SK-N-SH (cell line): ENCODE measurements around the gene CLIC4. TPM values are rescaled to one million over a fixed set of nuclear protein-coding genes. Genes with fewer than 3 reads are reported as not detected.

Experiments
- CTCF ChIA-PET: fragments of 300-600, 350-600 bp; formaldehyde crosslinking; extraction: SDS; loops from one replicate; lab custom pipeline; 2021; lab: Yijun Ruan, JAX
- POLR2A ChIA-PET: fragments of 350-600 bp; sonication (Branson Sonifier 250); formaldehyde crosslinking; extraction: SDS; loops from one replicate; lab custom pipeline; 2020; ENCODE audit warnings: antibody characterized with exemption, inconsistent platforms; lab: Yijun Ruan, JAX
- DNase-seq: peaks from one replicate; pipeline ENCODE4 v3.0.0; 2012
- H2AFZ ChIP-seq: fragments of 200-600 bp; sonication (generic); 2 replicates; pipeline ENCODE4 v1.8.1; 2016; ENCODE audit warnings: antibody characterized with exemption, mild to moderate bottlenecking, low read depth
- H3F3A ChIP-seq: fragments of 200-600 bp; sonication (generic); replicated peaks from 2 replicates; pipeline ENCODE3; 2016; ENCODE audit warnings: antibody characterized with exemption, mild to moderate bottlenecking; ENCODE audit not compliant: insufficient read depth
- H3K27ac ChIP-seq, 2 experiments: fragments of 200-500 bp in 1 of 2; fragments of 200-600 bp in 1 of 2; sonication (Bioruptor generic) in 1 of 2; sonication (generic), shearing (Covaris generic) in 1 of 2; 2 replicates each; pipeline versions ENCODE4 v1.5.1 to v1.6.1; 2014 to 2016; ENCODE audit warnings: low read depth in 2 of 2, inconsistent platforms in 1 of 2, low read length in 1 of 2, mild to moderate bottlenecking in 1 of 2, mixed read lengths in 1 of 2
- H3K27me3 ChIP-seq: fragments of 200-600 bp; sonication (generic), shearing (Covaris generic); 2 replicates; pipeline ENCODE4 v1.6.1; 2016; ENCODE audit warnings: mixed run types; ENCODE audit not compliant: insufficient read depth
- H3K36me3 ChIP-seq, 2 experiments: fragments of 200-500 bp in 1 of 2; fragments of 200-600 bp in 1 of 2; sonication (Bioruptor generic) in 1 of 2; sonication (generic) in 1 of 2; replicated peaks in 1 of 2; 2 replicates each; pipeline versions ENCODE3 to v1.5.1; 2014 to 2016; ENCODE audit warnings: low read length in 1 of 2, mild to moderate bottlenecking in 1 of 2; ENCODE audit not compliant: insufficient read depth in 2 of 2, control insufficient read depth in 1 of 2
- H3K4me1 ChIP-seq, 2 experiments: fragments of 200-500 bp in 1 of 2; fragments of 200-600 bp in 1 of 2; sonication (Bioruptor generic) in 1 of 2; sonication (generic), shearing (Covaris generic) in 1 of 2; 2 replicates each; pipeline versions ENCODE4 v1.5.1 to v1.6.1; 2014 to 2016; ENCODE audit warnings: low read depth in 1 of 2, low read length in 1 of 2, mixed run types in 1 of 2; ENCODE audit not compliant: insufficient read depth in 2 of 2, control insufficient read depth in 1 of 2
- H3K4me2 ChIP-seq: fragments of 200-600 bp; sonication (generic), shearing (Covaris generic); 2 replicates; pipeline ENCODE4 v1.6.1; 2017; ENCODE audit warnings: mixed run types
- H3K4me3 ChIP-seq, 2 experiments: fragments of 200-500 bp in 1 of 2; fragments of 200-600 bp in 1 of 2; sonication (Bioruptor generic) in 1 of 2; sonication (generic), shearing (Covaris generic) in 1 of 2; 2 replicates each; pipeline versions ENCODE4 v1.5.1 to v1.8.1; 2014 to 2016; ENCODE audit warnings: low read depth in 2 of 2, inconsistent platforms in 1 of 2, low read length in 1 of 2, mild to moderate bottlenecking in 1 of 2, mixed read lengths in 1 of 2, moderate library complexity in 1 of 2
- H3K79me2 ChIP-seq: fragments of 200-600 bp; sonication (generic); 2 replicates; pipeline ENCODE4 v1.8.1; 2017; ENCODE audit warnings: mild to moderate bottlenecking; ENCODE audit not compliant: insufficient read depth
- H3K9ac ChIP-seq: fragments of 200-600 bp; sonication (generic); 2 replicates; pipeline ENCODE4 v1.6.1; 2017; ENCODE audit warnings: mixed run types
- H3K9me2 ChIP-seq: fragments of 200-600 bp; sonication (generic); 2 replicates; pipeline ENCODE4 v1.6.1; 2017; ENCODE audit warnings: mixed run types
- H3K9me3 ChIP-seq: fragments of 200-600 bp; sonication (generic); 2 replicates; pipeline ENCODE4 v1.6.1; 2017; ENCODE audit warnings: mixed run types, mild to moderate bottlenecking, moderate library complexity
- H4K20me1 ChIP-seq: fragments of 200-600 bp; sonication (generic); 2 replicates; pipeline ENCODE4 v1.6.1; 2017; ENCODE audit warnings: mild to moderate bottlenecking, mixed run types; ENCODE audit not compliant: insufficient read depth
- CHD2 ChIP-seq: fragments of 150-350 bp; IDR thresholded peaks from 2 replicates; pipeline ENCODE4 v1.6.1; 2018; ENCODE audit warnings: low read length; ENCODE audit not compliant: partially characterized antibody
- CTCF ChIP-seq: fragments of 200-600 bp; sonication (generic); IDR thresholded peaks from 2 replicates; pipeline ENCODE4 v1.6.1; 2017; ENCODE audit warnings: antibody characterized with exemption, mild to moderate bottlenecking, moderate library complexity
- EP300 ChIP-seq, 2 experiments: IDR thresholded peaks; 2 replicates each; pipeline versions ENCODE4 v1.4.0 to v1.6.1; 2012; ENCODE audit warnings: borderline replicate concordance in 1 of 2, low read depth in 1 of 2, low read length in 1 of 2
- FOSL2 ChIP-seq: IDR thresholded peaks from 2 replicates; pipeline ENCODE4 v1.4.0; 2012; ENCODE audit warnings: low read depth, mild to moderate bottlenecking, moderate library complexity, borderline replicate concordance
- FOXJ3 ChIP-seq: sonication (generic); formaldehyde crosslinking; IDR thresholded peaks from 2 replicates; pipeline ENCODE4 v1.5.1; 2020; ENCODE audit warnings: mild to moderate bottlenecking, missing genetic modification reagents
- FOXM1 ChIP-seq: IDR thresholded peaks from 2 replicates; pipeline ENCODE4 v1.4.0; 2012; ENCODE audit warnings: low read depth, mild to moderate bottlenecking
- GATA2 ChIP-seq: sonication (generic); formaldehyde crosslinking; IDR thresholded peaks from 2 replicates; pipeline ENCODE4 v1.5.0; 2020; ENCODE audit warnings: mild to moderate bottlenecking, missing genetic modification reagents
- JUND ChIP-seq: IDR thresholded peaks from 2 replicates; pipeline ENCODE4 v1.4.0; 2012
- NFIC ChIP-seq: IDR thresholded peaks from 2 replicates; pipeline ENCODE4 v1.4.0; 2012; ENCODE audit warnings: borderline replicate concordance
- POLR2AphosphoS5 ChIP-seq: IDR thresholded peaks from 2 replicates; pipeline ENCODE4 v1.6.1; 2012; ENCODE audit warnings: low read depth, low read length
- RCOR1 ChIP-seq: fragments of 150-350 bp; IDR thresholded peaks from 2 replicates; pipeline ENCODE4 v1.6.1; 2017; ENCODE audit warnings: antibody characterized with exemption, low read length
- RFX5 ChIP-seq: IDR thresholded peaks from 2 replicates; pipeline ENCODE4 v1.6.1; 2012; ENCODE audit warnings: mild to moderate bottlenecking, improper control_type of control experiment, low read length
- TAF1 ChIP-seq: IDR thresholded peaks from 2 replicates; pipeline ENCODE4 v1.6.1; 2012; ENCODE audit warnings: low read depth, mild to moderate bottlenecking, low read length, moderate library complexity, borderline replicate concordance
- whole genome bisulfite sequencing: methylation state at CpG from one replicate; pipeline ENCODE4 v1.1.6; 2017; ENCODE audit warnings: low lambda C conversion rate; 5-methylcytosine and 5-hydroxymethylcytosine counted together
- polyA plus RNA-seq, 3 experiments: library from polyadenylated mRNA; depleted of rRNA; stranded (reverse); fragments of >200 nt; gene quantifications; 2 replicates each; pipeline ENCODE4 v1.2.3, GENCODE V29; 2012
- TF ChIP-seq, protein P1 (sequence below): fragments of 150-350 bp; IDR thresholded peaks from 2 replicates; pipeline ENCODE4 v1.6.1; 2016; ENCODE audit warnings: mild to moderate bottlenecking, low read depth, low read length
- TF ChIP-seq, protein P2 (sequence below): IDR thresholded peaks from 2 replicates; pipeline ENCODE4 v1.4.0; 2012; ENCODE audit warnings: low read depth

CLIC4 gene
- polyA plus RNA-seq, 1 of the 3 experiments (the other 2 are of a cell fraction), result 66.4 TPM

- no peak overlapping the region for H3K4me2 ChIP-seq
- H3K4me3 ChIP-seq, result no peak overlapping the region
- H3K27ac ChIP-seq, result peak overlapping the region; percentile 53 to 92; a peak in 2 of 4 replicates
- H3K9ac ChIP-seq, result no peak overlapping the region
- H2AFZ ChIP-seq, result no peak overlapping the region
- ChIA-PET CTCF (interaction anchor here (0.8 to 9.6 kb wide), 5 partner anchors 10 to 137 kb away, joined by 3 to 206 read pairs (median 3); no protein-coding TSS in a partner anchor), POLR2A (interaction anchor here (0.6 kb wide), 1 partner anchor 324 kb away, joined by 3 read pairs; the partner anchor contains the start of gene RCAN3)
- DNase-seq, result no peak
- H3K9me3 ChIP-seq, result no peaks in the 10 kb centered on the region
- no peaks in the 10 kb centered on the region for H3K9me2 ChIP-seq
- TF ChIP-seq, protein P1, sequence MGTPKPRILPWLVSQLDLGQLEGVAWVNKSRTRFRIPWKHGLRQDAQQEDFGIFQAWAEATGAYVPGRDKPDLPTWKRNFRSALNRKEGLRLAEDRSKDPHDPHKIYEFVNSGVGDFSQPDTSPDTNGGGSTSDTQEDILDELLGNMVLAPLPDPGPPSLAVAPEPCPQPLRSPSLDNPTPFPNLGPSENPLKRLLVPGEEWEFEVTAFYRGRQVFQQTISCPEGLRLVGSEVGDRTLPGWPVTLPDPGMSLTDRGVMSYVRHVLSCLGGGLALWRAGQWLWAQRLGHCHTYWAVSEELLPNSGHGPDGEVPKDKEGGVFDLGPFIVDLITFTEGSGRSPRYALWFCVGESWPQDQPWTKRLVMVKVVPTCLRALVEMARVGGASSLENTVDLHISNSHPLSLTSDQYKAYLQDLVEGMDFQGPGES, result no peak
- TF ChIP-seq FOSL2, result no peak
- TF ChIP-seq GATA2 (CRISPR knock-in tag), result no peak
- TF ChIP-seq TAF1, result no peak
- no peak for TF ChIP-seq NFIC
- TF ChIP-seq FOXJ3 (CRISPR knock-in tag), result no peak
- peaks cover 93% of the 10 kb centered on the region for H3K79me2 ChIP-seq
- H3K36me3 ChIP-seq, result peaks cover 0 to 24% of the 10 kb centered on the region in 2 experiments
- H3K27me3 ChIP-seq, result no peaks in the 10 kb centered on the region
- H3F3A ChIP-seq, result peaks cover 27% of the 10 kb centered on the region
- 97% methylated on average over 1 of the region's 1 CpG for WGBS
- H3K4me1 ChIP-seq, result peaks cover 28 to 51% of the 10 kb centered on the region in 2 experiments
- H4K20me1 ChIP-seq, result peaks cover 72% of the 10 kb centered on the region
Measured at GRCh38 chr1:24826510-24826909, 81.3 kb downstream of the CLIC4 start.

DNA sequence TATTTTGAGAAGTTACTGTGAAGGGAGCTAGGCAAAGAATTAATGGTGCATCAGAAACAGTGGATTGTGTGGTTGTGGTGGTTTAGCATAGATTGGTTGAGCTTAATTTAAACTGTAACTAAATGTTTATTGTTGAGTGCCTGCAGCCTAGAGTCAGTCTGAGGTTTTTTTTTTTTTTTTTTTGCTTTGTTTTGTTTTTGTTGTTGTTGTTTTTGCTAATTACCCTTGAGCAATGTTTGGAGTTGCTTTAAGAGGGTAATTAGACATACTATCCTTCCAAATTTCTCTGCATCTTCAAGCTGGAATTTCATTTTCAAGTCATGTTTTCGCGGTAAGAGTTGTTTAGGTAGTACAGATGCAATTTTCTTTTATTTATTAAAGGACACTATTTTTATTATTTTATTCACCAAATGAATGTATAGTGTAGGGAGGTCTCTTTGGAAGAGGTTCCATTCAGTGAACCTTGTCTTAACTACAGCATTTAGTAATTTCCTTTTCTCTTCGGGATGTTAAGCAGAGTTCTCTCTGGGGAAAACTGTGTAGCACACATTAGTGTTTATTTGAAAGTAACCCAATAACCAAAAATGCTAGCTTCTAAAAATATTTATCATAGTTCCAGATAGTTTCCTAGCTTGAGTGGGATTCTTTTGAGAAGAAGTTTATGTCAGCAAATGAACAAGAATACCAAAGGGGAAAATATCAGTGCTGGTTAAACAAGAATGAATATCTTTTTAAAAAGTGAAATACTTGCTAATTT, 82.3 kb downstream of the CLIC4 start:
- Histone ChIP-seq H4K20me1 (peaks cover 68% of the 10 kb centered on the region), H3K4me2 (no peak overlapping the region; the same call in 1 of the 2 replicates), H3K27ac (peak overlapping the region; percentile 53 to 92), H3F3A (peaks cover 27% of the 10 kb centered on the region), H3K9ac (no peak overlapping the region; the same call in 1 of the 2 replicates), H3K9me2 (no peaks in the 10 kb centered on the region), H3K27me3 (no peaks in the 10 kb centered on the region), H3K9me3 (no peaks in the 10 kb centered on the region)
- TF ChIP-seq EP300 (IDR thresholded peaks at IDR 0.05; ENCODE audit: borderline replicate concordance in 1 of 2, low read depth in 1 of 2, low read length in 1 of 2) (no peak), RCOR1 (no peak), CHD2 (no peak), POLR2AphosphoS5 (no peak), GATA2 (CRISPR knock-in tag) (no peak), JUND (no peak), CTCF (no peak), FOSL2 (no peak), FOXM1 (no peak), RFX5 (no peak)
- TF ChIP-seq, protein P2, sequence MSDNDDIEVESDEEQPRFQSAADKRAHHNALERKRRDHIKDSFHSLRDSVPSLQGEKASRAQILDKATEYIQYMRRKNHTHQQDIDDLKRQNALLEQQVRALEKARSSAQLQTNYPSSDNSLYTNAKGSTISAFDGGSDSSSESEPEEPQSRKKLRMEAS, result no peak
- TF ChIP-seq, all 33 proteins: peak for 0
- H3K4me3 ChIP-seq, result no peak overlapping the region
- no peak for DNase-seq
- H3K36me3 ChIP-seq, result peaks cover 0 to 24% of the 10 kb centered on the region in 2 experiments
- H3K4me1 ChIP-seq, result peaks cover 28 to 45% of the 10 kb centered on the region in 2 experiments
- ChIA-PET CTCF (interaction anchor here (0.7 to 9.6 kb wide), 6 partner anchors 9 to 138 kb away, joined by 3 to 206 read pairs (median 4); partner anchors contain the start of gene CLIC4), POLR2A (interaction anchor here (1.1 kb wide), 1 partner anchor 82 kb away, joined by 3 read pairs; the partner anchor contains the start of gene CLIC4)
- peaks cover 87% of the 10 kb centered on the region for H3K79me2 ChIP-seq
- H2AFZ ChIP-seq, result no peak overlapping the region
- WGBS, result 73% methylated on average over 3 of the region's 3 CpGs
